ENCODE data around the gene DNAH7.

Gene DNAH7

DNA sequence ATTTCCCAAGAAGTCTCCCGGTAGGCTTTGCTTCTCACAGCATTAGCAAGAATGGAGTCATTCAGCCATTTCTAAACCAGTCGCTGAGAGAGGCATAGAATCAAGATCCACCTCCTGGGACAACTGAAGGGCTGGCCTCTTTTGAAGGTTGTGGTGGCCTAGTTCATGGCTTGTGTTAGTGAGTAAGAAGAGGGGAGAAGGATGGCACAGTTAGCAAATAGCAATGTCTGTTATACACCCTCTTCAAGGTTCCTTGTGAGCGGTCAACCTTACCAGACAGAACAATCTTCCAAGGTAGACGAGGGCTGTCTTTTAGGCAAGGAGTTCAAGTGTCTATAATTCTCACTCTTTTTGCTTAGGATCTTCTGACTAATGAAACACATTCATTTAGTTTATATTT is 35.4 kb upstream of the DNAH7 start:
- TF ChIP-seq, protein P1, sequence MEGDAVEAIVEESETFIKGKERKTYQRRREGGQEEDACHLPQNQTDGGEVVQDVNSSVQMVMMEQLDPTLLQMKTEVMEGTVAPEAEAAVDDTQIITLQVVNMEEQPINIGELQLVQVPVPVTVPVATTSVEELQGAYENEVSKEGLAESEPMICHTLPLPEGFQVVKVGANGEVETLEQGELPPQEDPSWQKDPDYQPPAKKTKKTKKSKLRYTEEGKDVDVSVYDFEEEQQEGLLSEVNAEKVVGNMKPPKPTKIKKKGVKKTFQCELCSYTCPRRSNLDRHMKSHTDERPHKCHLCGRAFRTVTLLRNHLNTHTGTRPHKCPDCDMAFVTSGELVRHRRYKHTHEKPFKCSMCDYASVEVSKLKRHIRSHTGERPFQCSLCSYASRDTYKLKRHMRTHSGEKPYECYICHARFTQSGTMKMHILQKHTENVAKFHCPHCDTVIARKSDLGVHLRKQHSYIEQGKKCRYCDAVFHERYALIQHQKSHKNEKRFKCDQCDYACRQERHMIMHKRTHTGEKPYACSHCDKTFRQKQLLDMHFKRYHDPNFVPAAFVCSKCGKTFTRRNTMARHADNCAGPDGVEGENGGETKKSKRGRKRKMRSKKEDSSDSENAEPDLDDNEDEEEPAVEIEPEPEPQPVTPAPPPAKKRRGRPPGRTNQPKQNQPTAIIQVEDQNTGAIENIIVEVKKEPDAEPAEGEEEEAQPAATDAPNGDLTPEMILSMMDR (IDR thresholded peaks at IDR 0.05): no peak
- TF ChIP-seq ZFX (IDR thresholded peaks at IDR 0.05; ENCODE audit: borderline replicate concordance): no peak
- H3K27ac ChIP-seq: no peak overlapping the region

DNA sequence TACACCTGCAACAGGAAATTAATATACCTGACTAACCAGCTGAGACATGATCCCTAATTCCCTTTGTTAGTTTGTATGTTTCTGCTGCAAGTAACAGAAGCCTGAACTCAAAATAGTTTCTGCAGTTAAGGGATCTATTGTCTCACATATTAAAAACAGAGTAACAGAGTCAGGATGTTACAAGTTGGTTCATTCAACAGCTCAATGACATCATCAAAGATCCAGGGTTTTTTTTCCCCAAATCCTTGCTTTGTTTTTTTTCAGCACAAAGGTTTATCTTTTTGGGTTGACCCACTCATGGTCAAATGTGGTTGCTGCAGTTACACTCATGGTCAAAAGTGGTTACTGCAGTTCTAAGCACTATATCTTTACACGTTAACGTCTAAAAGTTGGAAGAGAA is 35.0 kb upstream of the DNAH7 start:
- no peak overlapping the region for H3K27ac ChIP-seq
- TF ChIP-seq ZFX (IDR thresholded peaks at IDR 0.05; ENCODE audit: borderline replicate concordance): no peak
- TF ChIP-seq, protein P1 (IDR thresholded peaks at IDR 0.05): no peak

DNA sequence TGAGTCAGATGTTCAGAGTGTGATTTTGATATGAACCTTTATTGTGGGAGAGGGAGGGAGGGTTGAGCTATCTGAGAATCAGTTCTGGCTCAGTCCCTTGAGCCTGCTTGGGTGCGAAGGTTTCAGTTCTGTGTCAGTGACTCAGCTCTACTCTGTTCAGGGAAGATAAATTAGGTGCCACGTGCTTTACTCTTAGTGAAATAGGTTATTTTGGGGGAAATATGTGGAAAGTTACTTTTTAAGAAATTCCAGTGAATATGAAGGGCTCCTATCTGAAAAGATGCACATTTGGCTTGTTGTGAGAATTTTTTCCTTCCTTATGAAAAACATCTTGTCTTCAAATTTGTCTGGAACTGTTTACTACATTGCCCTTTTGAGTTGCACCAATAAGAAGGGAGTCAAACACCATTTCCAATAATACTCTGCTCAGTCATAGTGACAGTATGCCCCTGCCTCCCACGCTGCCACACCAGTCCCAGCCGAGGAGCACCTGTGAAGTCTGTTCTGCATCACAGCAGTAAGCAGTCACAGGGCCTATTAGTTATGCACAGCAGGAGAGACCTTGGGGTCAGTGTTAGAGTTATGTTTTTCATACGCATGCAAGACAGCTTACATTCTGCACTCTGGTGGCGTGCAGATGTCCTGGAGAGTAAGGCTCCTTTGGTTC is 32.8 kb upstream of the DNAH7 start:
- TF ChIP-seq, protein P1 (IDR thresholded peaks at IDR 0.05): no peak
- TF ChIP-seq ZFX (IDR thresholded peaks at IDR 0.05; ENCODE audit: borderline replicate concordance): no peak
- H3K27ac ChIP-seq: no peak overlapping the region

DNA sequence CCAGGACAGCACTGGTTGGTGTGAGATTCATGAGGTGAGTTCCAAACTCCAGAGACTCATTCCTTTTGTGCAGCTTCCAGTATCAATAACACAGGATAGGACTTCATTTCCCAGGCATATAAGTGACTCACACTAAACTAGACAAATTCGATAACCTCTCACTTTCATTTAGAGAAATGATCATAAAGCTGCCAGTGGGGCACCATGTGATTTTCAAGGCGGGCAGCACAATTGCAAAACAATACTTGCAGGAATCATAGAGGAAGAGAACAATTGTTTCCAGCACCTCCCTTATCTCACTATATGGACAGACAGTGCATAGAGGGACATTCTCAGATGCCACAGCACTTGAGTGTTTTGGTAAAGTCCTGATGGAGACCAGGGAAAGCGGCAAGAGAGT is 31.3 kb upstream of the DNAH7 start:
- no peak for TF ChIP-seq ZFX (IDR thresholded peaks at IDR 0.05; ENCODE audit: borderline replicate concordance)
- TF ChIP-seq, protein P1 (IDR thresholded peaks at IDR 0.05): no peak
- no peak overlapping the region for H3K27ac ChIP-seq

DNA sequence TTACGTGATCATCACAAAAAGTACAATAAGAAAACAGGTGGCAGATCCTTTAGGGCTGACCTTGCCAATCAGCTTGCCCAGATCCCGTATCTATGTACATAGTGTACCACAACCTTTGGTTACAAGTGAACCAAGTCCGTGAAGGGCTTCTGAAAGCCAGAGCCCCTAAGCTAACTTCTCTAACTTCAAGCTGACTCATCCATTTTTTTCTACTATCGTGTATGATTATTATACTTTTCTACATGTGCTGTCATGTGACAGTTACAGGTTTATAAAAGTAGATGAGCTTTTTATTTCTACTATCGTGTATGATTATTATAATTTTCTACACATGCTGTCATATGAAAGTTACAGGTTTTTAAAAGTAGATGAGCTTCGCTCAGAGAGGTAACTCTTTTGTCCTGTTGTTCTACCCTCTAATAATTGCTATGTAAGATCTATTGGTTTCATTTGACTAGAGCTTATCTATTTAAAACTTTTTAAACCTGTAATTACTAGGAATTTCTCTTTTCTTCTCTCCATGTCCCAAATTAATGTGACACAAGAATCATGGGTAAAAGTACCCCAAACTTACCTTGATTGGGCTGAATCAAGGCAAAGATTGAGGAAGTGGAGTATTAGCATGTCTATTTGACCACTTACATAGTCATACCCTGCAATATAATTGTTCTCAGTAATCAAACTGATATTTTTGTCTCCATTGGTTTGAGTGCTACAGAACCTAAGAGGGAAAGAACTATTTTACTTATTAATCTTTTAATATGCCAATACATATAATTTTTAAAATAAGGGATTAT is 29.4 kb upstream of the DNAH7 start:
- TF ChIP-seq, protein P1 (IDR thresholded peaks at IDR 0.05): no peak
- no peak for TF ChIP-seq ZFX (IDR thresholded peaks at IDR 0.05; ENCODE audit: borderline replicate concordance)

DNA sequence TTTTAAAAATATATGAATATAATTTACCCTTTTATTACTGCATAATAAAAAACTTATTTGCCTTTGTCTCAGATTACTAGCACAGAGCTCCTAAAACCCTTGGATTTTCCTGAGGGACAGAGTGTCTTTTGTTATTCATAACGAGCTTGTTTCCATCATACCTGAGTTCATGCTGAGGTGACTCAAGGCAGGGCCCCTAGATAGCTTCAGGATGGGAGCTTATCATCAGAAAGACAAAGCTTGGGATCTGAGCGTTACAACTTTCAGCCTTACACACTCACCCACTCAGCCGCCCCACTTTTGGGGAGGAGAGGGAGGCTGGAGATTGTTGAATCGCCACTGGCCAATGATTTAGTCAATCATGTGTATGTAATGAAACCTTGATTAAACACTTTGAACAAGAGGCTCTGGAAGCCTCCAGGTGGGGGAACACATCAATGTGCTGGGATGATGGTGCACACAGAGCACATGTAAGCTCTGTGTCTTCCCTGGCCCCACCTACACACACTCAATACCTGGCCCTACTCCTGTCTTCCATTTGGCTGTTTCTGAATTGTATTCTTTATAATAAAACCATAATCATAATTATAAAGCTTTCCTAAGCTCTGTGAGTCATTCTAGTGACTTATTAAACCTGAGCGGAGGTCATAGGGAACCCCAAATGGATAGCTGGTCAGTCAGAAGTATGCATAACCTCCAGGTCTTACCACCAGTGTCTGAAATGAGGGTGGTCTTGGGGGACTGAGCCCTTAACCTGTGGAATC is 28.5 kb upstream of the DNAH7 start:
- no peak overlapping the region for H3K27ac ChIP-seq
- no peak for TF ChIP-seq ZFX (IDR thresholded peaks at IDR 0.05; ENCODE audit: borderline replicate concordance)
- TF ChIP-seq, protein P1 (IDR thresholded peaks at IDR 0.05): no peak

More for the DNA sequence above, 29.4 kb upstream of the DNAH7 start:
- no peak overlapping the region for H3K27ac ChIP-seq
